SK-N-SH treated with all-trans-retinoic acid at 6 μM for 48 hours (cell line): ENCODE measurements around the gene GPX3.

Experiments
- ATAC-seq: fragments of 200-7000 bp; cut with Tn5 transposase; 3 replicates; pipeline ENCODE4 v1.9.1; 2020; ENCODE audit warnings: mild to moderate bottlenecking, moderate library complexity
- ARNTL ChIP-seq: fragments of 450-650 bp; formaldehyde crosslinking; IDR thresholded peaks from 2 replicates; pipeline ENCODE4 v1.5.0; 2020; ENCODE audit warnings: low read depth, mild to moderate bottlenecking, moderate library complexity, borderline replicate concordance
- BACH2 ChIP-seq: fragments of 250-450 bp; sonication (Bioruptor Pico); IDR thresholded peaks from 2 replicates; pipeline ENCODE4 v1.9.0; 2021; ENCODE audit warnings: mild to moderate bottlenecking, borderline replicate concordance
- CSDC2 ChIP-seq: fragments of 250-450 bp; sonication (Bioruptor Pico); IDR thresholded peaks from 2 replicates; pipeline ENCODE4 v1.5.0; 2020; ENCODE audit warnings: mild to moderate bottlenecking, moderate library complexity
- ESRRG ChIP-seq: fragments of 250-450 bp; sonication (Bioruptor Pico); IDR thresholded peaks from 2 replicates; pipeline ENCODE4 v1.6.1; 2021; ENCODE audit warnings: mild to moderate bottlenecking
- GLIS3 ChIP-seq: fragments of 250-450 bp; sonication (Bioruptor Pico); IDR thresholded peaks from 2 replicates; pipeline ENCODE4 v1.5.0; 2020; ENCODE audit warnings: mild to moderate bottlenecking, moderate library complexity
- ISL1 ChIP-seq: fragments of 250-450 bp; sonication (Bioruptor Pico); IDR thresholded peaks from 2 replicates; pipeline ENCODE4 v2.1.2; 2022; ENCODE audit warnings: mild to moderate bottlenecking, moderate library complexity
- OSR1 ChIP-seq: fragments of 250-450 bp; sonication (Bioruptor Pico); IDR thresholded peaks from 2 replicates; pipeline ENCODE4 v1.8.0; 2022; ENCODE audit warnings: moderate library complexity, mild to moderate bottlenecking, inconsistent platforms
- PPARA ChIP-seq: fragments of 250-450 bp; sonication (Bioruptor Pico); IDR thresholded peaks from 2 replicates; pipeline ENCODE4 v1.5.0; 2020; ENCODE audit warnings: mild to moderate bottlenecking, borderline replicate concordance
- RARB ChIP-seq: fragments of 250-450 bp; sonication (Bioruptor Pico); IDR thresholded peaks from 2 replicates; pipeline ENCODE4 v1.8.0; 2021; ENCODE audit warnings: mild to moderate bottlenecking, moderate library complexity
- TCF4 ChIP-seq: fragments of 250-450 bp; sonication (Bioruptor Pico); IDR thresholded peaks from 2 replicates; pipeline ENCODE4 v1.8.0; 2021; ENCODE audit warnings: mild to moderate bottlenecking, moderate library complexity, borderline replicate concordance
- TOX ChIP-seq: fragments of 250-450 bp; sonication (Bioruptor Pico); IDR thresholded peaks from 2 replicates; pipeline ENCODE4 v1.8.0; 2021; ENCODE audit warnings: mild to moderate bottlenecking, moderate library complexity, borderline replicate concordance
- ZC3H10 ChIP-seq: fragments of 250-450 bp; sonication (Bioruptor Pico); IDR thresholded peaks from 2 replicates; pipeline ENCODE4 v1.5.1; 2021; ENCODE audit warnings: mild to moderate bottlenecking, moderate library complexity
- ZFP30 ChIP-seq: fragments of 450-650 bp; formaldehyde crosslinking; IDR thresholded peaks from 2 replicates; pipeline ENCODE4 v1.5.0; 2022; ENCODE audit warnings: mild to moderate bottlenecking, moderate library complexity
- ZNF70 ChIP-seq: fragments of 450-650 bp; formaldehyde crosslinking; IDR thresholded peaks from 2 replicates; pipeline ENCODE4 v1.5.0; 2020; ENCODE audit warnings: mild to moderate bottlenecking, moderate library complexity
- ZNF8 ChIP-seq: fragments of 450-650 bp; formaldehyde crosslinking; IDR thresholded peaks from 2 replicates; pipeline ENCODE4 v1.5.0; 2020; ENCODE audit warnings: mild to moderate bottlenecking, moderate library complexity
- TF ChIP-seq, protein P1 (sequence below): fragments of 250-450 bp; sonication (Bioruptor Pico); IDR thresholded peaks from 2 replicates; pipeline ENCODE4 v1.8.0; 2020; ENCODE audit warnings: mild to moderate bottlenecking, moderate library complexity, borderline replicate concordance
- TF ChIP-seq, protein P2 (sequence below): fragments of 250-450 bp; sonication (Bioruptor Pico); IDR thresholded peaks from 2 replicates; pipeline ENCODE4 v1.8.0; 2021; ENCODE audit warnings: low read depth, mild to moderate bottlenecking, moderate library complexity, borderline replicate concordance
- TF ChIP-seq, protein P3 (sequence below): fragments of 250-450 bp; sonication (Bioruptor Pico); IDR thresholded peaks from 2 replicates; pipeline ENCODE4 v1.5.1; 2021; ENCODE audit warnings: mild to moderate bottlenecking, moderate library complexity
- TF ChIP-seq, protein P4 (sequence below): fragments of 250-450 bp; sonication (Bioruptor Pico); IDR thresholded peaks from 2 replicates; pipeline ENCODE4 v1.5.0; 2020; ENCODE audit warnings: mild to moderate bottlenecking, moderate library complexity
- TF ChIP-seq, protein P5 (sequence below): fragments of 250-450 bp; sonication (Bioruptor Pico); IDR thresholded peaks from 2 replicates; pipeline ENCODE4 v1.5.1; 2020; ENCODE audit warnings: low read depth, mild to moderate bottlenecking, moderate library complexity

GPX3 gene

DNA sequence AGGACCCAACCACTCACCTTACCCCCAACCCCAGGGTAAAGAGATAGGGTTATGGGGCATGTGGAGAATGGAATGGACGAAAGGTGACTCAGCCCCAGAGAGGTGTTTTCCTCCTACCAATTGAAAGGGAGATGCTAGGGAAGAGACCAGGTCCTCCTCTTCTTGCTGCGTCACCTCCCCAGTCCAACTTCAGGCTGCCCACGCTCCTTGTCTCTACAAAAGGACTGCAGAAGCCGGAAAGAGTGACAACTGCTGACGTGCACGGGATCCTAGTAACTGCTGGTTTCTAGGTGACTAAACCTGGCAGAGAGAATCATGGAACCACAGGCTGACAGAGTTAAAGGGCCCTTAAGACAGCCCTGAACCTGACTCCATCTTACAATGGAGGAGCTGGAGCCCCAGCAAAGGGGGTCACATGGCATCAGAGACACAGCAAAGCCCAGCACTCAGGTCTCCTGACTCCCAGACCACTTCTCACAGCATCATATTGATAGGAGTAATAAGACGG is 2.2 kb downstream of the GPX3 start:
- no peak for ATAC-seq
- no peak for TF ChIP-seq ZNF8
- TF ChIP-seq, protein P1, sequence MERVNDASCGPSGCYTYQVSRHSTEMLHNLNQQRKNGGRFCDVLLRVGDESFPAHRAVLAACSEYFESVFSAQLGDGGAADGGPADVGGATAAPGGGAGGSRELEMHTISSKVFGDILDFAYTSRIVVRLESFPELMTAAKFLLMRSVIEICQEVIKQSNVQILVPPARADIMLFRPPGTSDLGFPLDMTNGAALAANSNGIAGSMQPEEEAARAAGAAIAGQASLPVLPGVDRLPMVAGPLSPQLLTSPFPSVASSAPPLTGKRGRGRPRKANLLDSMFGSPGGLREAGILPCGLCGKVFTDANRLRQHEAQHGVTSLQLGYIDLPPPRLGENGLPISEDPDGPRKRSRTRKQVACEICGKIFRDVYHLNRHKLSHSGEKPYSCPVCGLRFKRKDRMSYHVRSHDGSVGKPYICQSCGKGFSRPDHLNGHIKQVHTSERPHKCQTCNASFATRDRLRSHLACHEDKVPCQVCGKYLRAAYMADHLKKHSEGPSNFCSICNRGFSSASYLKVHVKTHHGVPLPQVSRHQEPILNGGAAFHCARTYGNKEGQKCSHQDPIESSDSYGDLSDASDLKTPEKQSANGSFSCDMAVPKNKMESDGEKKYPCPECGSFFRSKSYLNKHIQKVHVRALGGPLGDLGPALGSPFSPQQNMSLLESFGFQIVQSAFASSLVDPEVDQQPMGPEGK (CRISPR knock-in tag): no peak
- no peak for TF ChIP-seq TCF4

DNA sequence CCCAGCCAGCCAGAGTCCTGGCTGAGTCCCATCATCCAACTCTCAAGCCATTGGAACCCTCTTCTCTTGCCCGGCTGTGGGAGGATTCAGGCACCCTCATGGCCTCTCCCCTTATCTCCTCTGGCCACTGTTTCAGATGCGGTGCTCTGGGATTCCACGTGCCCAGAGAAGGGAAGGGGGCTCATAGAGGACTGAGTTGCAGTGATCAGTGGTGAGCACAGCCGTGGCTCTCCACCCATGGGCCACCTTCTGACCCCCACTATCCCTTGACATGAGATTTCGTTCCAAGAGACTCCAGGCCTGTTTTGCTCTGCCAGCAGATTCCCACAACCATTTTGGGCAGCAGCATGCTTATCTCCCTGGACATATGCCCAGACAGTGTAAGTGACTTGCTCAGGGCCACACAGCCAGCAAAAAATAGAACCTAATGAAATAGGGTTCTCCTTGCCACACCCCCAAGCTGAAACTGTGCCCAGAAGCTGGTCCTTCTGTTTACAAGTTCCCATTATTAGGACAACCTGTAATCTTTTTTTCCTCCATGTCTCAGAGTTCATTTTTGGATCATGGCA is 2.7 kb downstream of the GPX3 start:
- ATAC-seq: no peak
- TF ChIP-seq RARB (CRISPR knock-in tag) (no peak), PPARA (no peak), TOX (CRISPR knock-in tag) (no peak), OSR1 (CRISPR knock-in tag) (no peak), ZNF70 (no peak), GLIS3 (CRISPR knock-in tag) (no peak), ARNTL (no peak), BACH2 (CRISPR knock-in tag) (no peak), ESRRG (CRISPR knock-in tag) (no peak), ZNF8 (no peak), ZFP30 (CRISPR knock-in tag) (no peak), ISL1 (CRISPR knock-in tag) (no peak)
- TF ChIP-seq, protein P2, sequence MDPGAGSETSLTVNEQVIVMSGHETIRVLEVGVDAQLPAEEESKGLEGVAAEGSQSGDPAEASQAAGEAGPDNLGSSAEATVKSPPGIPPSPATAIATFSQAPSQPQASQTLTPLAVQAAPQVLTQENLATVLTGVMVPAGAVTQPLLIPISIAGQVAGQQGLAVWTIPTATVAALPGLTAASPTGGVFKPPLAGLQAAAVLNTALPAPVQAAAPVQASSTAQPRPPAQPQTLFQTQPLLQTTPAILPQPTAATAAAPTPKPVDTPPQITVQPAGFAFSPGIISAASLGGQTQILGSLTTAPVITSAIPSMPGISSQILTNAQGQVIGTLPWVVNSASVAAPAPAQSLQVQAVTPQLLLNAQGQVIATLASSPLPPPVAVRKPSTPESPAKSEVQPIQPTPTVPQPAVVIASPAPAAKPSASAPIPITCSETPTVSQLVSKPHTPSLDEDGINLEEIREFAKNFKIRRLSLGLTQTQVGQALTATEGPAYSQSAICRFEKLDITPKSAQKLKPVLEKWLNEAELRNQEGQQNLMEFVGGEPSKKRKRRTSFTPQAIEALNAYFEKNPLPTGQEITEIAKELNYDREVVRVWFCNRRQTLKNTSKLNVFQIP: no peak
- TF ChIP-seq, protein P3, sequence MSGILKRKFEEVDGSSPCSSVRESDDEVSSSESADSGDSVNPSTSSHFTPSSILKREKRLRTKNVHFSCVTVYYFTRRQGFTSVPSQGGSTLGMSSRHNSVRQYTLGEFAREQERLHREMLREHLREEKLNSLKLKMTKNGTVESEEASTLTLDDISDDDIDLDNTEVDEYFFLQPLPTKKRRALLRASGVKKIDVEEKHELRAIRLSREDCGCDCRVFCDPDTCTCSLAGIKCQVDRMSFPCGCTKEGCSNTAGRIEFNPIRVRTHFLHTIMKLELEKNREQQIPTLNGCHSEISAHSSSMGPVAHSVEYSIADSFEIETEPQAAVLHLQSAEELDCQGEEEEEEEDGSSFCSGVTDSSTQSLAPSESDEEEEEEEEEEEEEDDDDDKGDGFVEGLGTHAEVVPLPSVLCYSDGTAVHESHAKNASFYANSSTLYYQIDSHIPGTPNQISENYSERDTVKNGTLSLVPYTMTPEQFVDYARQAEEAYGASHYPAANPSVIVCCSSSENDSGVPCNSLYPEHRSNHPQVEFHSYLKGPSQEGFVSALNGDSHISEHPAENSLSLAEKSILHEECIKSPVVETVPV (CRISPR knock-in tag): no peak
- TF ChIP-seq, protein P4, sequence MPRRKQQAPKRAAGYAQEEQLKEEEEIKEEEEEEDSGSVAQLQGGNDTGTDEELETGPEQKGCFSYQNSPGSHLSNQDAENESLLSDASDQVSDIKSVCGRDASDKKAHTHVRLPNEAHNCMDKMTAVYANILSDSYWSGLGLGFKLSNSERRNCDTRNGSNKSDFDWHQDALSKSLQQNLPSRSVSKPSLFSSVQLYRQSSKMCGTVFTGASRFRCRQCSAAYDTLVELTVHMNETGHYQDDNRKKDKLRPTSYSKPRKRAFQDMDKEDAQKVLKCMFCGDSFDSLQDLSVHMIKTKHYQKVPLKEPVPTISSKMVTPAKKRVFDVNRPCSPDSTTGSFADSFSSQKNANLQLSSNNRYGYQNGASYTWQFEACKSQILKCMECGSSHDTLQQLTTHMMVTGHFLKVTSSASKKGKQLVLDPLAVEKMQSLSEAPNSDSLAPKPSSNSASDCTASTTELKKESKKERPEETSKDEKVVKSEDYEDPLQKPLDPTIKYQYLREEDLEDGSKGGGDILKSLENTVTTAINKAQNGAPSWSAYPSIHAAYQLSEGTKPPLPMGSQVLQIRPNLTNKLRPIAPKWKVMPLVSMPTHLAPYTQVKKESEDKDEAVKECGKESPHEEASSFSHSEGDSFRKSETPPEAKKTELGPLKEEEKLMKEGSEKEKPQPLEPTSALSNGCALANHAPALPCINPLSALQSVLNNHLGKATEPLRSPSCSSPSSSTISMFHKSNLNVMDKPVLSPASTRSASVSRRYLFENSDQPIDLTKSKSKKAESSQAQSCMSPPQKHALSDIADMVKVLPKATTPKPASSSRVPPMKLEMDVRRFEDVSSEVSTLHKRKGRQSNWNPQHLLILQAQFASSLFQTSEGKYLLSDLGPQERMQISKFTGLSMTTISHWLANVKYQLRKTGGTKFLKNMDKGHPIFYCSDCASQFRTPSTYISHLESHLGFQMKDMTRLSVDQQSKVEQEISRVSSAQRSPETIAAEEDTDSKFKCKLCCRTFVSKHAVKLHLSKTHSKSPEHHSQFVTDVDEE (CRISPR knock-in tag): no peak
- TF ChIP-seq, protein P1 (CRISPR knock-in tag): no peak
- TF ChIP-seq, protein P5, sequence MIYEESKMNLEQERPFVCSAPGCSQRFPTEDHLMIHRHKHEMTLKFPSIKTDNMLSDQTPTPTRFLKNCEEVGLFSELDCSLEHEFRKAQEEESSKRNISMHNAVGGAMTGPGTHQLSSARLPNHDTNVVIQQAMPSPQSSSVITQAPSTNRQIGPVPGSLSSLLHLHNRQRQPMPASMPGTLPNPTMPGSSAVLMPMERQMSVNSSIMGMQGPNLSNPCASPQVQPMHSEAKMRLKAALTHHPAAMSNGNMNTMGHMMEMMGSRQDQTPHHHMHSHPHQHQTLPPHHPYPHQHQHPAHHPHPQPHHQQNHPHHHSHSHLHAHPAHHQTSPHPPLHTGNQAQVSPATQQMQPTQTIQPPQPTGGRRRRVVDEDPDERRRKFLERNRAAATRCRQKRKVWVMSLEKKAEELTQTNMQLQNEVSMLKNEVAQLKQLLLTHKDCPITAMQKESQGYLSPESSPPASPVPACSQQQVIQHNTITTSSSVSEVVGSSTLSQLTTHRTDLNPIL (CRISPR knock-in tag): no peak

DNA sequence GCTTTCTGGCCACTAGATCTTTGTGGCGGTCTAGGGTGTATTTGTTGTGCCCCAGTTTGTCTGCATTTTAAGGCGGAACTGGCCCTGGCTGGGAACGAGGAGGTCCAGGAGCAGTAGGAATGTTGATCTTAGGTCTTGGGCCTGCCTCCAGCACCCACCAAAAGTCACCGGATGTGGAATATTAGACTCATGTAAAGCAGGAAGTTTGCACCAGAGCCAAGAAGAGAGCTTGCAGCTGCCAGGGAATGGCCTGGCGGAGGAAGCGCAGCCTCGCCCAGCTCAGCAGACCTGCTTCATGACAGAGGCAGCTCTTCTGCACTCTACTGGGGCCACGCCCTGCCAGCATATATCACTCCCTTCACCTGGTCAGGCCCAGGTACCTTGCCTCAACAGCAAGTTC is 3.3 kb downstream of the GPX3 start:
- ATAC-seq: no peak
- TF ChIP-seq ZNF70: no peak
- no peak for TF ChIP-seq CSDC2 (CRISPR knock-in tag)
- TF ChIP-seq, protein P2: no peak
- TF ChIP-seq, protein P4 (CRISPR knock-in tag): no peak
- no peak for TF ChIP-seq PPARA
- TF ChIP-seq ZC3H10 (CRISPR knock-in tag): no peak
- no peak for TF ChIP-seq RARB (CRISPR knock-in tag)
- no peak for TF ChIP-seq TOX (CRISPR knock-in tag)
- TF ChIP-seq ZNF8: no peak
- no peak for TF ChIP-seq TCF4
